SK-N-DZ (cell line): ENCODE data around the gene SERPINF2.
"Not testable (repeated sequence)": the region's sequence is repeated elsewhere in the genome, so short reads cannot be mapped to it uniquely, and the experiment has no call there.

ENCODE experiments used
- DNase-seq: peaks from one replicate; pipeline ENCODE4 v3.0.0-alpha.2; 2015; ENCODE audit warnings: low spot score

The SERPINF2 gene

GRCh38 chr17:1716076-1716911 is 26.4 kb upstream of the SERPINF2 start:
- DNase-seq: peak; percentile 100

- peak; percentile 99 for DNase-seq
Measured at GRCh38 chr17:1716912-1717695, 25.6 kb upstream of the SERPINF2 start.

GRCh38 chr17:1718362-1719165 is 24.1 kb upstream of the SERPINF2 start:
- DNase-seq: no peak

- peak; percentile 72 for DNase-seq
Measured at GRCh38 chr17:1720856-1721386, 21.8 kb upstream of the SERPINF2 start.

GRCh38 chr17:1722022-1722421 is 20.6 kb upstream of the SERPINF2 start:
- not testable (repeated sequence) for DNase-seq

- DNase-seq: peak; percentile 85
Measured at GRCh38 chr17:1724351-1724868, 18.3 kb upstream of the SERPINF2 start, which contains the start of gene WDR81. TSS of gene WDR81 (plus strand) at chr17:1724704. CDS start at chr17:1724960, 256 bp downstream.

- no peak for DNase-seq
Measured at GRCh38 chr17:1724869-1725641, 17.6 kb upstream of the SERPINF2 start.

- DNase-seq: no peak
Measured at GRCh38 chr17:1725642-1726511, 16.8 kb upstream of the SERPINF2 start.

- DNase-seq: no peak
Measured at GRCh38 chr17:1726626-1727257, 15.9 kb upstream of the SERPINF2 start.

GRCh38 chr17:1727258-1727789 is 15.3 kb upstream of the SERPINF2 start:
- DNase-seq: no peak

- DNase-seq: no peak
Measured at GRCh38 chr17:1727876-1728630, 14.6 kb upstream of the SERPINF2 start.

- DNase-seq: no peak
Measured at GRCh38 chr17:1729966-1730325, 12.7 kb upstream of the SERPINF2 start.

GRCh38 chr17:1730326-1731193 is 12.1 kb upstream of the SERPINF2 start:
- DNase-seq: peak; percentile 80

- no peak for DNase-seq
Measured at GRCh38 chr17:1731194-1731506, 11.5 kb upstream of the SERPINF2 start.

- no peak for DNase-seq
Measured at GRCh38 chr17:1732241-1732832, 10.3 kb upstream of the SERPINF2 start.

- no peak for DNase-seq
Measured at GRCh38 chr17:1732833-1733321, 9.8 kb upstream of the SERPINF2 start.

GRCh38 chr17:1733759-1734158 is 8.9 kb upstream of the SERPINF2 start:
- DNase-seq: no peak
